DMS153 treated with DMSO at 0.1 percent for 48 hours (cell line): ENCODE results near the gene IFITM5.

ENCODE experiments used
- DNase-seq: peaks from one replicate; lab custom pipeline; 2025; ENCODE audit not compliant: unreplicated experiment; lab: John Stamatoyannopoulos, UW

Gene IFITM5

GRCh38 chr11:285021-285893 lies 14.1 kb downstream of the IFITM5 start:
- no peak for DNase-seq

- DNase-seq = no peak
Measured at GRCh38 chr11:284105-285020, 15.0 kb downstream of the IFITM5 start.

GRCh38 chr11:283405-284104 lies 15.8 kb downstream of the IFITM5 start:
- no peak for DNase-seq

DNA sequence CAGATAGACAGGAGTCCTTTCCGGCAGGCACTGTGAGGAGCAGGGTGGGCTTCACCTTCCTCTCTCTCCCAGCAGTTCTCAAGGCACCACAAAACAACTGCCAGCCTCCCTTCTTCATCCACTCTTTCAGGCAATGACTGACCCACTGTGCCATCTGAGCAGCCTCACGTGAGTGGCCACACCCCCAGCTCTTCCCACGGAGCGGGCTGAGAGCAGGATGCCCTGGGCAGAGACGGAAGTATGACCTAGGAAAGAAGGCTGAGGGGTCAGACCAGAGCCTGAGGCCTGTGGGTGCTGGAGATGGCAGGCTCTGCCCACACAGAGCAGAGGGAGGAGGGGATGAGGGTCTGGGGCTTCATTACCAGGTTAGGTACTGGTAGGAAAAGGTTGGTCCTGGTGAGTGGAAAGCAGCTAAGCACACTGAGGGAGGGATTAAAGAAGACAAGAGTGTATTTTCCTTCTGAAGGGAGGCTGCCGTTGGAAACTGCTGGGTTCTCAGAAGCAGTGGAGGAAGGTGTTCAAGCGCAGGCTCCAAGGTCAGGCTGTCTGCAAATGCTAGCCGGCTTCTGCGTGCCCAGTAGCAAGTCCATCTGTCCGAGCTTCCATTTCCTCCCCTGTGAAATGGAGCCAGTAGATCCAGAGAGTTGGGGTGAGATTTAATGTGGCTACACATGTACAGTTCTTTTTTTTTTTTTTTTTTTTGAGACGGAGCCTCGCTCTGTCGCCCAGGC lies 16.5 kb downstream of the IFITM5 start:
- no peak for DNase-seq

DNA sequence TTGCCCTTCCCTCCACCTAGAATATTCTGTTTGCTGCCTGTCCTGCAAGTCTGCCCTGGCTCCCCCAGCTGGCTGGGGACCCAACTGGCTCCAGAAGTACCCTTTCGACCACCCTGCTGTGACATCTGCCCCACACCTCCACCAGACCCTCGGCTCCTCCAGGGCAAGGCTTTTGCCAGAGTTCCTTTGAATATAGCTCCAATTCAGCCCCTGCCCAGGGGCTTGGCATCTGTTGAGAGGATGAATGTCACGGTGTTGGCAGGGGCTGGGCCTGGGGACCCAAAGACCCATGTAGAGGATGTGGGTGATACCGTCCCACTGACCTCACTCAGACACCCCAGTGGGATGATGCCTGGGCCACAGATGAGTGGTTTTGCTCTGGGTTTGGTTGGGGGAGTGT lies 17.2 kb downstream of the IFITM5 start:
- DNase-seq = no peak

DNA sequence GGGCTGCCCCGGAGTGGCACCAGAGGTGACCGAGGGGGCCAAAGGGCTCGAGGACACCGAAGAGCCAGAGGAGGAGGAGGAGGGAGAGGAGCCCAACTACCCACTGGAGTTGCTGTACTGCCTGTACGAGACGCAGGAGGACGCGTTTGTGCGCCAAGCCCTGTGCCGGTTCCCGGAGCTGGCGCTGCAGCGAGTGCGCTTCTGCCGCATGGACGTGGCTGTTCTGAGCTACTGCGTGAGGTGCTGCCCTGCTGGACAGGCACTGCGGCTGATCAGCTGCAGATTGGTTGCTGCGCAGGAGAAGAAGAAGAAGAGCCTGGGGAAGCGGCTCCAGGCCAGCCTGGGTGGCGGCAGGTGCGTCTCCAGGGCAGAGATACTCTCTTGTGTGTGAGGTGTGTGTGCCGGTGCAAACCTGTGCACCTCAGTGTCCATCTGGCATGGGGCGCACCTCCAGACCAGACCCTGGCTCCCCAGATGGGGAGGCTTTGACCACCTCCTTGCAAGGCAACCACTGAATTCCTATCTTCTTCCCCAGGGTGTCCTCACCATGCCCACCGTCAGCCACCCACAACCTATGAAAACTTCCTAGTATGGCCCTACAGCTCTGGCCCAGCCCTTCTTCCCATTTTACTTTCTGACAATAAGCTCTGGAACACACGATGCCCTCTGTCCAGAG lies 17.7 kb downstream of the IFITM5 start:
- no peak for DNase-seq

GRCh38 chr11:280706-281485 lies 18.4 kb downstream of the IFITM5 start:
- no peak for DNase-seq

- no peak for DNase-seq
Measured at GRCh38 chr11:279966-280705, 19.2 kb downstream of the IFITM5 start.

- no peak for DNase-seq
Measured at GRCh38 chr11:279040-279965, 20.0 kb downstream of the IFITM5 start.

DNA sequence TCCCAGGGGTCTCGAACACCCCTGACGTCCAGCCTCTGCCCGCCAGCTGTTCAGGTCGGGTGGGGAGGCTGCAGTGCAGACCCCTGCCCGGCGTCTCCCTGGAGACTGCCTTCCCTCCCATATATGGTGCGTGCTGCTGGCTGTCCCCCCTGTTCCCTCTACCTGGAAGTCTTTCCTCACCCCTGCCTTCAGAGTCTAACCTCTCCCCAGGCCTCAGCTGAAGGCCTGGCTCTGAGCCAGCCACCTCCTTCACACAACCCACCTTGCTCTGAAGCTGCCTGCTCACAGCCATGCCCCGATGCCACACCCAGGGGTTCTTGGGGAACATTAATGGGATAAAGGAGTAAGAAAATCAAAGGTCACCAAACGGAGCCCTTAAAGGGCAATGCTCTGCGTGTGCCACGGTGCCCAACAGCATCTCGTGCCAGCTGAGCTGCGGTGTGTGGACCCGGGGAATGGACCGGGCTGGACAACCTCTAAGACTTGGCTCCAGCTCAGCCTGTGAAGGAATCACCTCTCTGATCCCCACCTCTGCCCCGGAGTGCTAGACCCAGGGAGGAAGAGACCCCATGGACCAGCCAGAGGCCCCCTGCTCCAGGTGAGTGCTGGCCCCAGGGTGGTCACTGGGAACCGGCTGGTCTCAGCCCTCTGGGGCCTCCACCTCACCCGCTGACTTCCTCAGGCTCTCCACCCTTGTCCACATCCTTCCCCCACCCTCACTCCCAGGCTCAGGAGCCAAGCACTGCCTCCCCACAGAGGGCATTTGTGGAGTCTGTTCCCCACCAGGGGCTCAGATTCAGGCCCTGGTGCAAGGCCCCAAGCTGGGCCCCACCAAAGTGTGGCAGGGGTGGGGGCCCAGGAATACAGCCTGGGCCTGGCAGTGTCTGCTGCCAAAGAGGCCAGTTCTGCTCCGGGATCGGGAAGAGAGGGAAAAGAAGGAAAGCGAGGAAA lies 21.1 kb downstream of the IFITM5 start, which contains the start of gene NLRP6:
Gene NLRP6 (plus strand): TSS at position 407 of the 951 bp plus-strand sequence. CDS start 163 bp downstream, at position 570.
- no peak for DNase-seq

DNA sequence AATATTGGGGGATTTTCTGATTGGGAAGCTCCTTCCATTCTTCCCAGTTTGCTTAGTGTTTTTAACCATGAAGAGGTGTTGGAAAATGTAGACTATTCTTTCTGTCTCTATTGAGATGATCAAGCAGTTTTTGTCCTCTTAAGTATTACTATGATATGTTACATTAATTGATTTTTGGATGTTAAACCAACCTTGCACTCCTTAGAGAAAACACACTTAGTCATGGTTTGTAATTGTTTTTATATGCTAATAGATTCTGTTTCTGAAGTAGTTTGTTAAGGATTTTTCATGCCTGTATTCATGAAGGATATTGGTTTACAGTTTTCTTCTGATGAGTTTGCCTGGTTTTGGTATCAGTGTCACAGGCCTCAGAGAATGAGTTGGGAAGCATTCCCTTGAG lies 23.1 kb downstream of the IFITM5 start:
- DNase-seq = no peak

GRCh38 chr11:272931-273198 lies 26.5 kb downstream of the IFITM5 start:
- DNase-seq = no peak

DNA sequence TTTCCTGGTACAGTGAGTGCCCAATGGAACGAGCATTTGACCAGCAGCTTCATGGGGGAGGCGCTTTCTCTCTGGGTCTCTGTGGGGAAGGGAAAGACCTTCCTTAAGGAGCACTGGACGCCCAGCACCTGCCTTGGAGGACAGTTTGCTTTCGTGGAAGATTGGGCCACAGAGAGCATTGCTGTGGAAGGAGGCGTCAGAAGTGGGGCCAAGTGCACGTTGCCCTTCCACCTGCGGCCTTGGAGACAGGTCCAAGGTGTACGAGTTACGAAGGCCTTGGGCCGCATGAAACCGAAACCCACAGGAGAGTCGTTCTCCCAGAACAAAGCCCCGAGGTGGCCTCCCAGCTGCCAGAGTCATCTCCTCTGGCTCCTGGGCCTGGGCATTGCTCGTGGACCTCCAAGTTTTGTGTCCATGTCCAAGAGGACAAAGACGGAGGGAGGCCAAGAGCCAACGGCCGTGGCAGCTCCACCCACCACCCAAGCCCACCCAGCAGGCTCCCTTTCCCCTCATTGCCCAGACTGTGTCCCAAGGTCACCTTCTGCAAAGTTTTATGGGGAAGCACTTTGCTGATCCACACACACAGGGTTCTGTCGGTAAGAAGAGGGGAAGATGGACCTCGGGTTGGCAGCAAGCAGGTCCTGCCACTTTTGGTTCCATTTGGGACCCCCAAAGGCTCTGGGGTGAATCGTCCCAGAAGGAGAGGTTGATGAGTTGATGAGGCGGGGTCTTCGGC lies 27.0 kb downstream of the IFITM5 start:
- DNase-seq = no peak

DNA sequence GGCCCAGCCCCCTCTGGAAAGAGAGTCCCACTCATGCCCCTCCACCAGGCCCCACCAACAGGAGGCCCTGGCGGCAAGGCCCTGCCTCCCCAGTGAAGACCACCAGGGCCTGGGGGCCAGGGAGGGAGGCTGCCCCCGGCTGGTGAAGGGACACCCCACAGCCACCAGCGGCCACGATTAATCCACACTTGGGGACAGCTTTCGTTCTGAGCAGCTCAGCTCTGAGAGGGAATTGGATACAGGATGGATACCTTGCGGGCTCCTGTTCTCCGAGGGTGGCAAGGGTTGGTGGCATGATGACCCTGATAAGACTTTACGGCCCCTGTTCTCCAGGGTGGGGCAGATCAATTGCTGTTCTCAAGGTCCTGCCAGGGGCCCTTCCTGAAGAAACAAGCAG lies 28.0 kb downstream of the IFITM5 start:
- DNase-seq = no peak

GRCh38 chr11:270451-271318 lies 28.6 kb downstream of the IFITM5 start:
- no peak for DNase-seq
